Lung (tissue), 12 donors: Measurements from ENCODE around the gene NR3C1. TPM values are rescaled to one million over a fixed set of nuclear protein-coding genes. Genes with fewer than 3 reads are reported as not detected.
A peak's percentile ranks its signal among the peaks of the same experiment; 100 is the strongest.

ENCODE experiments used
- ATAC-seq: fragments of 200-7000 bp; cut with Tn5 transposase; one replicate; pipeline ENCODE4 v1.9.1; 2020; ENCODE audit warnings: moderate number of reproducible peaks; ENCODE audit not compliant: insufficient read depth, low FRiP score
- DNase-seq, 3 donors: peaks; one replicate each; pipeline ENCODE4 v3.0.0-alpha.2; 2013 to 2017
- H3K27ac ChIP-seq, 2 donors: one replicate each; pipeline ENCODE4 v1.5.1; 2013; ENCODE audit warnings: mild to moderate bottlenecking in 2 of 2, moderate library complexity in 2 of 2, control low read depth in 1 of 2, inconsistent platforms in 1 of 2, low read depth in 1 of 2, low read length in 1 of 2
- H3K27me3 ChIP-seq, 3 donors: one replicate each; pipeline ENCODE4 v1.5.1; 2013; ENCODE audit warnings: low read length in 2 of 3; ENCODE audit not compliant: control insufficient read depth in 3 of 3, insufficient read depth in 3 of 3
- H3K36me3 ChIP-seq, 4 donors: one replicate each; pipeline ENCODE4 v1.5.1; 2013; ENCODE audit warnings: low read length in 4 of 4, mild to moderate bottlenecking in 1 of 4, moderate library complexity in 1 of 4; ENCODE audit not compliant: control insufficient read depth in 4 of 4, insufficient read depth in 4 of 4
- H3K4me1 ChIP-seq, 5 donors: one replicate each; pipeline ENCODE4 v1.5.1; 2013; ENCODE audit warnings: low read length in 5 of 5, mild to moderate bottlenecking in 2 of 5, moderate library complexity in 1 of 5; ENCODE audit not compliant: control insufficient read depth in 5 of 5, insufficient read depth in 5 of 5
- H3K4me3 ChIP-seq: one replicate; pipeline ENCODE4 v1.5.1; 2013; ENCODE audit warnings: mild to moderate bottlenecking, control low read depth, moderate library complexity
- H3K9ac ChIP-seq, 2 donors: one replicate each; pipeline ENCODE4 v1.5.1; 2013; ENCODE audit warnings: low read length in 2 of 2, control low read depth in 1 of 2; ENCODE audit not compliant: insufficient read depth in 1 of 2
- H3K9me3 ChIP-seq, 4 donors: one replicate each; pipeline ENCODE4 v1.5.1; 2013; ENCODE audit warnings: low read length in 3 of 4, mild to moderate bottlenecking in 1 of 4, moderate library complexity in 1 of 4; ENCODE audit not compliant: control insufficient read depth in 4 of 4, insufficient read depth in 3 of 4
- CTCF ChIP-seq: IDR thresholded peaks from 2 replicates; pipeline ENCODE4 v1.5.1; 2012; ENCODE audit warnings: mild to moderate bottlenecking; ENCODE audit errors: control extremely low read depth, extremely low read depth
- WGBS, 2 donors: extraction: QIAGEN DNeasy Blood & Tissue Kit; methylation state at CpG; one replicate each; pipeline ENCODE4 v1.1.7; 2013; 5-methylcytosine and 5-hydroxymethylcytosine counted together
- polyA plus RNA-seq, 2 donors: library from polyadenylated mRNA; stranded (reverse); fragments of 200-250 nt; gene quantifications; one replicate each; pipeline ENCODE4 v1.2.1, GENCODE V29; 2013
- total RNA-seq, 2 donors: library from RNA; depleted of rRNA in 1 of 2; stranded (reverse); fragments of >200 nt in 1 of 2; gene quantifications; one replicate each; pipeline ENCODE4 v1.2.1, GENCODE V29; 2014 to 2021
- donor health status: control.
- donor health status: control.
- donor health status: Bipolar disorder and iron deficiency.
- donor health status: healthy.
- donor health status: DM: yes; HTN: yes; CAD: no.

Gene NR3C1
- total and polyA plus RNA-seq, 4 donors = 21.6 to 103 (median 48.2) TPM

- TF ChIP-seq CTCF = no peak
- Histone ChIP-seq H3K4me1 (peaks cover 5 to 50% (median 24%) of the 10 kb centered on the region in 5 donors), H3K36me3 (no peaks in the 10 kb centered on the region), H3K27me3 (no peaks in the 10 kb centered on the region), H3K9me3 (no peaks in the 10 kb centered on the region), H3K9ac (no peak overlapping the region), H3K4me3 (no peak overlapping the region), H3K27ac (no peak overlapping the region)
- DNase-seq = no peak
- no peak for ATAC-seq
- 88 to 92% methylated on average over 1 of the region's 1 CpG for WGBS, 2 donors
Measured at GRCh38 chr5:143318270-143318669, 85.2 kb downstream of the NR3C1 start.

- Histone ChIP-seq H3K4me1 (peaks cover 5 to 40% (median 26%) of the 10 kb centered on the region in 5 donors), H3K9ac (no peak overlapping the region), H3K4me3 (no peak overlapping the region), H3K27ac (peak overlapping the region in 1 of 2 donors; percentile 33), H3K36me3 (peaks cover 2 to 8% (median 7%) of the 10 kb centered on the region in 4 donors), H3K9me3 (no peaks in the 10 kb centered on the region), H3K27me3 (no peaks in the 10 kb centered on the region)
- TF ChIP-seq CTCF = no peak
- WGBS, 2 donors = 34 to 49% methylated on average over 4 of the region's 4 CpGs
- DNase-seq = peak in 2 of 3 donors; percentile 55 to 64
- ATAC-seq = no peak
Measured at GRCh38 chr5:143316844-143317631, 86.4 kb downstream of the NR3C1 start.

DNA sequence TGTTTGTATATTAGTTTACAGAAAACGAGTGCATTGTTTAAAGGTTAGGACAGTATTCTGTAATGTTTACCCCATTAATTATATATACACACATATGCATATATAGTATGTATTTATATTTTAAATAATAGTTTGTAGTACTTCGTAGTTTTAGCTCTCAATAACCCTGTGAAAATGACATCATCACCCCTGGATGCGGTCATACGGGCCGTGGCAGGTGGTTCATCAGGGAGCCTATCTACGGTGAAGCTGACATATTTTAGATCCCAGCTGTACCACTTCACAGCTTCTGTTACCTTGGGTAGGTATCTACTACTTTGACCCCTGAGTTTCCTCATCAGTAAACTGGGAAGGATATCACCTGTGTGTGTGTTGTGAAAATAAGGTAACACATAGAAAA lies 87.1 kb downstream of the NR3C1 start:
- Histone ChIP-seq H3K9ac (no peak overlapping the region), H3K27ac (peak overlapping the region in 1 of 2 donors; percentile 60), H3K4me3 (no peak overlapping the region), H3K27me3 (no peaks in the 10 kb centered on the region), H3K36me3 (peaks cover 5 to 14% (median 10%) of the 10 kb centered on the region in 4 donors), H3K4me1 (peaks cover 5 to 43% (median 26%) of the 10 kb centered on the region in 5 donors), H3K9me3 (no peaks in the 10 kb centered on the region)
- 91 to 92% methylated on average over 6 of the region's 6 CpGs for WGBS, 2 donors
- TF ChIP-seq CTCF = no peak
- ATAC-seq (no peak), DNase-seq (no peak)
